A549 (cell line): ENCODE results near the gene MYO1C. TPM values are rescaled to one million over a fixed set of nuclear protein-coding genes. Genes with fewer than 3 reads are reported as not detected.

Experiments
- ATAC-seq, 2 experiments: fragments of 200-7000 bp in 1 of 2; fragments of >200 bp in 1 of 2; cut with Nextera tagmentation in 1 of 2; cut with Tn5 transposase in 1 of 2; 3 replicates each; pipeline versions ENCODE4 v1.8.0 to v1.9.1; 2018 to 2020; ENCODE audit warnings: mild to moderate bottlenecking in 1 of 2, moderate library complexity in 1 of 2
- CTCF ChIA-PET: fragments of 300-600 bp; sonication (Branson Sonifier 250); formaldehyde crosslinking; extraction: SDS; loops from one replicate; lab custom pipeline; 2021; ENCODE audit warnings: antibody characterized with exemption, inconsistent platforms; lab: Yijun Ruan, JAX
- POLR2A ChIA-PET: fragments of 350-600 bp; formaldehyde crosslinking; extraction: SDS; loops from one replicate; lab custom pipeline; 2021; ENCODE audit warnings: antibody characterized with exemption, inconsistent platforms; lab: Yijun Ruan, JAX
- DNase-seq, 2 experiments: peaks; one replicate each; pipeline versions ENCODE4 v3.0.0 to v3.0.0-alpha.2; 2011 to 2016; ENCODE audit warnings: low read depth in 1 of 2, low spot score in 1 of 2
- FAIRE-seq: peaks from 2 replicates; lab custom pipeline; 2011; peaks lifted over from hg19 to GRCh38; lab: Jason Lieb, UNC
- H3K27ac ChIP-seq, 2 experiments: fragments of >200 bp; sonication (Bioruptor Twin); formaldehyde crosslinking; 3 replicates each; pipeline ENCODE4 v1.5.1; 2016 to 2017
- H3K4me1 ChIP-seq: fragments of >200 bp; sonication (Bioruptor Twin); formaldehyde crosslinking; 3 replicates; pipeline ENCODE4 v1.6.1; 2016
- H3K4me2 ChIP-seq: fragments of >200 bp; sonication (Bioruptor Twin); formaldehyde crosslinking; 3 replicates; pipeline ENCODE4 v1.6.1; 2016
- H3K4me3 ChIP-seq: fragments of >200 bp; sonication (Bioruptor Twin); formaldehyde crosslinking; 3 replicates; pipeline ENCODE4 v1.5.1; 2016
- H3K9me3 ChIP-seq: fragments of >200 bp; sonication (Bioruptor Twin); formaldehyde crosslinking; 3 replicates; pipeline ENCODE4 v1.6.1; 2016
- CBX2 ChIP-seq: fragments of 200-600 bp; sonication (generic); IDR thresholded peaks from 2 replicates; pipeline ENCODE4 v1.6.1; 2016; ENCODE audit warnings: low read depth, mild to moderate bottlenecking, borderline replicate concordance
- CHD2 ChIP-seq: fragments of 150-350 bp; IDR thresholded peaks from 2 replicates; pipeline ENCODE4 v1.6.1; 2014; ENCODE audit warnings: low read length; ENCODE audit not compliant: partially characterized antibody
- ESRRA ChIP-seq: fragments of 150-350 bp; IDR thresholded peaks from 2 replicates; pipeline ENCODE4 v1.6.1; 2014; ENCODE audit warnings: mild to moderate bottlenecking, low read length, borderline replicate concordance
- HOXA7 ChIP-seq: fragments of 250-450 bp; sonication (Bioruptor Pico); IDR thresholded peaks from 2 replicates; pipeline ENCODE4 v1.5.0; 2020; ENCODE audit warnings: mild to moderate bottlenecking, moderate library complexity
- JUN ChIP-seq, 2 experiments: fragments of >200 bp; sonication (Bioruptor Twin); formaldehyde crosslinking; IDR thresholded peaks; 2 replicates in 1 of 2; 3 replicates in 1 of 2; pipeline ENCODE4 v1.6.1; 2016 to 2017
- KDM5A ChIP-seq: fragments of 200-600 bp; sonication (generic); IDR thresholded peaks from 2 replicates; pipeline ENCODE4 v1.6.1; 2016; ENCODE audit warnings: antibody characterized with exemption, mild to moderate bottlenecking
- MAZ ChIP-seq: fragments of 150-350 bp; IDR thresholded peaks from 2 replicates; pipeline ENCODE4 v1.6.1; 2014; ENCODE audit warnings: antibody characterized with exemption, low read depth, low read length, borderline replicate concordance
- MYC ChIP-seq: IDR thresholded peaks from 2 replicates; pipeline ENCODE4 v1.6.1; 2012; ENCODE audit warnings: mild to moderate bottlenecking, inconsistent platforms, low read length, improper control_type of control experiment, borderline replicate concordance
- PBX3 ChIP-seq: IDR thresholded peaks from 2 replicates; pipeline ENCODE4 v1.6.1; 2012
- PHF8 ChIP-seq: fragments of 200-600 bp; sonication (generic); IDR thresholded peaks from 2 replicates; pipeline ENCODE4 v1.6.1; 2016; ENCODE audit warnings: low read depth, mild to moderate bottlenecking, antibody characterized with exemption, moderate library complexity, borderline replicate concordance
- POLR2A ChIP-seq: IDR thresholded peaks from 2 replicates; pipeline ENCODE4 v1.6.1; 2012; ENCODE audit warnings: mild to moderate bottlenecking, low read length
- POLR2AphosphoS2 ChIP-seq: conservative IDR thresholded peaks from 2 replicates; pipeline ENCODE4 v1.6.1; 2012; ENCODE audit warnings: low read length, improper control_type of control experiment, inconsistent platforms
- RAD21 ChIP-seq, 2 experiments: fragments of >200 bp in 1 of 2; sonication (Bioruptor Twin) in 1 of 2; formaldehyde crosslinking in 1 of 2; IDR thresholded peaks in 1 of 2; conservative IDR thresholded peaks in 1 of 2; 2 replicates in 1 of 2; 3 replicates in 1 of 2; pipeline ENCODE4 v1.6.1; 2012 to 2018; ENCODE audit warnings: inconsistent platforms in 1 of 2
- REST ChIP-seq: fragments of 200-600 bp; sonication (generic); IDR thresholded peaks from 2 replicates; pipeline ENCODE4 v1.6.1; 2016; ENCODE audit warnings: antibody characterized with exemption, mild to moderate bottlenecking, moderate library complexity
- SREBF2 ChIP-seq: fragments of 450-650 bp; IDR thresholded peaks from 2 replicates; pipeline ENCODE4 v1.6.1; 2014; ENCODE audit warnings: mild to moderate bottlenecking, moderate library complexity
- ZNF302 ChIP-seq: fragments of 250-450 bp; sonication (Bioruptor Pico); IDR thresholded peaks from 2 replicates; pipeline ENCODE4 v1.9.0; 2021; ENCODE audit warnings: inconsistent platforms, mild to moderate bottlenecking, moderate library complexity
- ZSCAN20 ChIP-seq: fragments of 250-450 bp; sonication (Bioruptor Pico); IDR thresholded peaks from 2 replicates; pipeline ENCODE4 v1.8.0; 2022; ENCODE audit warnings: mild to moderate bottlenecking, moderate library complexity
- WGBS: methylation state at CpG from one replicate; pipeline ENCODE4 v1.1.6; 2017; ENCODE audit errors: missing lambda C conversion rate; 5-methylcytosine and 5-hydroxymethylcytosine counted together
- polyA plus RNA-seq, 4 experiments: library from polyadenylated mRNA; depleted of rRNA in 3 of 4; stranded (reverse); fragments of >200 nt; fragmentation: RNase III in 1 of 4; extraction: RNeasy Plus Mini Kit Qiagen cat#74134 plus additional on column Dnase treatment in 1 of 4; gene quantifications; 2 replicates in 3 of 4; 3 replicates in 1 of 4; pipeline ENCODE4 v1.2.3, GENCODE V29; 2011 to 2017
- TF ChIP-seq, protein P1 (sequence below): fragments of 450-650 bp; IDR thresholded peaks from 2 replicates; pipeline ENCODE4 v1.6.1; 2014; ENCODE audit warnings: antibody characterized with exemption
- TF ChIP-seq, protein P2 (sequence below): IDR thresholded peaks from 2 replicates; pipeline ENCODE4 v1.6.1; 2012
- TF ChIP-seq, protein P3 (sequence below): fragments of >200 bp; sonication (Bioruptor Twin); formaldehyde crosslinking; IDR thresholded peaks from 3 replicates; pipeline ENCODE4 v1.6.1; 2016
- TF ChIP-seq, protein P4 (sequence below): fragments of 150-350 bp; IDR thresholded peaks from 2 replicates; pipeline ENCODE4 v1.6.1; 2014; ENCODE audit warnings: low read depth, mild to moderate bottlenecking, low read length

Gene MYO1C
- polyA plus RNA-seq, 2 of the 4 experiments (the other 2 are of a cell fraction): 101 to 123 TPM

DNA sequence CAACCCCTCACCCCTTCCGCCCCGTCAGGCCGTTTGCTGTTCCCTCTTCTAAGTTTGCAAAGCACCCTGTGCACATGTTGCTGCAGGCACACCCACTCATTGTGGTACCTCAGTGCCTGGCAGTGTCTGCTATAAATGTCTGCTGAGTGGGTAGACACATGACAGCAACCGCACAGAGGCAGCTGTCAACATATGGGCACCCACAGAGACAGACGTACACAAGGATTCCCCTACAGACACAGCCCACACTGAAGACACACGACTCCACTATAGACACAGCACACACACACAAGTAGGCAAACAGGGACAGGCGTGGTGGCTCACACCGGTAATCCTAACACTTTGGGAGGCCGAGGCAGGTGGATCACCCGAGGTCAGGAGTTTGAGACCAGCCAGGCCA, 18.6 kb downstream of the MYO1C start:
- Histone ChIP-seq H3K4me2 (no peak overlapping the region), H3K4me3 (no peak overlapping the region), H3K4me1 (no peaks in the 10 kb centered on the region), H3K9me3 (no peaks in the 10 kb centered on the region), H3K27ac (no peak overlapping the region)
- no peak for ATAC-seq
- ChIA-PET CTCF (interaction anchor here (0.7 to 1.4 kb wide), 2 partner anchors 11 to 43 kb away, joined by 3 read pairs; partner anchors contain the start of gene INPP5K), POLR2A (no interaction called here)
- FAIRE-seq: no peak
- 90% methylated on average over 10 of the region's 10 CpGs for whole genome bisulfite sequencing
- TF ChIP-seq CHD2 (no peak), ESRRA (no peak), JUN (IDR thresholded peaks at IDR 0.05) (no peak), MYC (no peak), PBX3 (no peak), ZNF302 (no peak), SREBF2 (no peak), CBX2 (no peak), PHF8 (no peak), POLR2A (no peak), MAZ (no peak), POLR2AphosphoS2 (no peak; the same call in 1 of the 2 replicates), ZSCAN20 (CRISPR knock-in tag) (no peak), HOXA7 (no peak), KDM5A (no peak), REST (no peak)
- TF ChIP-seq, protein P1, sequence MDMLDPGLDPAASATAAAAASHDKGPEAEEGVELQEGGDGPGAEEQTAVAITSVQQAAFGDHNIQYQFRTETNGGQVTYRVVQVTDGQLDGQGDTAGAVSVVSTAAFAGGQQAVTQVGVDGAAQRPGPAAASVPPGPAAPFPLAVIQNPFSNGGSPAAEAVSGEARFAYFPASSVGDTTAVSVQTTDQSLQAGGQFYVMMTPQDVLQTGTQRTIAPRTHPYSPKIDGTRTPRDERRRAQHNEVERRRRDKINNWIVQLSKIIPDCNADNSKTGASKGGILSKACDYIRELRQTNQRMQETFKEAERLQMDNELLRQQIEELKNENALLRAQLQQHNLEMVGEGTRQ: no peak
- TF ChIP-seq, protein P2, sequence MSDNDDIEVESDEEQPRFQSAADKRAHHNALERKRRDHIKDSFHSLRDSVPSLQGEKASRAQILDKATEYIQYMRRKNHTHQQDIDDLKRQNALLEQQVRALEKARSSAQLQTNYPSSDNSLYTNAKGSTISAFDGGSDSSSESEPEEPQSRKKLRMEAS: no peak
- TF ChIP-seq, protein P3, sequence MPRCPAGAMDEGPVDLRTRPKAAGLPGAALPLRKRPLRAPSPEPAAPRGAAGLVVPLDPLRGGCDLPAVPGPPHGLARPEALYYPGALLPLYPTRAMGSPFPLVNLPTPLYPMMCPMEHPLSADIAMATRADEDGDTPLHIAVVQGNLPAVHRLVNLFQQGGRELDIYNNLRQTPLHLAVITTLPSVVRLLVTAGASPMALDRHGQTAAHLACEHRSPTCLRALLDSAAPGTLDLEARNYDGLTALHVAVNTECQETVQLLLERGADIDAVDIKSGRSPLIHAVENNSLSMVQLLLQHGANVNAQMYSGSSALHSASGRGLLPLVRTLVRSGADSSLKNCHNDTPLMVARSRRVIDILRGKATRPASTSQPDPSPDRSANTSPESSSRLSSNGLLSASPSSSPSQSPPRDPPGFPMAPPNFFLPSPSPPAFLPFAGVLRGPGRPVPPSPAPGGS: no peak
- no peak for DNase-seq

DNA sequence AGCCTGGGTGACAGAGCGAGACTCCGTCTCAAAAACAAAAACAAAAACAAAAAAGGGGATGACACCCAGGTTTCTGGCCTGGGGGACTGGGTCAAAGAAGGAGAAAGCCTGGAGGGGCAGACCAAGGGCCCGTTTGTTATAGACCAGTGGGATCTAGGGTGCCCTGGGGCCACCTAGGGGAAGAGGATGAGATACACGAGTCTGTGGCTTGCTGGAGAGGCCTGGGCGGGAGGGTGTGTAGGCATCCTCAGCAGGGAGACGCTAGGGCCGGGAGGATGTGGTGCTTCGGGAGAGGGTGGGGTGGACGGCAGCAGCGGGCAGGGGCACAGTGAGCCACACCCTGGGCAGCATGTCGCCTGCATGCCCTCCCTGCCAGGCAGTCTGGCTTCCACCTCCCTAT, 19.3 kb downstream of the MYO1C start:
- no peak for FAIRE-seq
- Histone ChIP-seq H3K9me3 (no peaks in the 10 kb centered on the region), H3K27ac (no peak overlapping the region)
- POLR2A ChIA-PET: no interaction called here
- TF ChIP-seq RAD21 (conservative IDR thresholded peaks at IDR 0.05 in 1 of 2, IDR thresholded peaks at IDR 0.05 in 1 of 2): peak in 1 of 2 experiments; percentile 24; a peak in 2 of 5 replicates
- TF ChIP-seq, protein P4, sequence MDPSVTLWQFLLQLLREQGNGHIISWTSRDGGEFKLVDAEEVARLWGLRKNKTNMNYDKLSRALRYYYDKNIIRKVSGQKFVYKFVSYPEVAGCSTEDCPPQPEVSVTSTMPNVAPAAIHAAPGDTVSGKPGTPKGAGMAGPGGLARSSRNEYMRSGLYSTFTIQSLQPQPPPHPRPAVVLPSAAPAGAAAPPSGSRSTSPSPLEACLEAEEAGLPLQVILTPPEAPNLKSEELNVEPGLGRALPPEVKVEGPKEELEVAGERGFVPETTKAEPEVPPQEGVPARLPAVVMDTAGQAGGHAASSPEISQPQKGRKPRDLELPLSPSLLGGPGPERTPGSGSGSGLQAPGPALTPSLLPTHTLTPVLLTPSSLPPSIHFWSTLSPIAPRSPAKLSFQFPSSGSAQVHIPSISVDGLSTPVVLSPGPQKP: no peak
- TF ChIP-seq, all 56 proteins: peak for 1
- CTCF ChIA-PET: interaction anchor here (2.1 to 2.9 kb wide), 2 partner anchors 12 to 108 kb away, joined by 8 to 17 read pairs; no protein-coding TSS in a partner anchor
- no peak overlapping the region for H3K4me3 ChIP-seq
- no peaks in the 10 kb centered on the region for H3K4me1 ChIP-seq
- 61% methylated on average over 11 of the region's 11 CpGs for WGBS
- ATAC-seq: peak; percentile 35 to 51; a peak in 4 of 6 replicates
- no peak for DNase-seq
- no peak overlapping the region for H3K4me2 ChIP-seq
